ENCODE measurements around the gene NR3C1.
A peak's percentile ranks its signal among the peaks of the same experiment; 100 is the strongest.

The NR3C1 gene

GRCh38 chr5:143234162-143234842, 169.2 kb downstream of the NR3C1 start:
- DNase-seq (ENCODE audit: low read depth in 2 of 2) = no peak

GRCh38 chr5:143233031-143233430, 170.5 kb downstream of the NR3C1 start:
- peak; percentile 77 to 78 for DNase-seq (ENCODE audit: low read depth in 2 of 2)

GRCh38 chr5:143231973-143232812, 171.3 kb downstream of the NR3C1 start:
- no peak for DNase-seq (ENCODE audit: low read depth in 2 of 2)

- DNase-seq (ENCODE audit: low read depth in 2 of 2) = no peak
These were observed 172.1 kb downstream of the NR3C1 start for GRCh38 chr5:143231416-143231815.

- DNase-seq (ENCODE audit: low read depth in 2 of 2) = no peak
These were observed 172.8 kb downstream of the NR3C1 start for GRCh38 chr5:143230676-143230996.

DNA sequence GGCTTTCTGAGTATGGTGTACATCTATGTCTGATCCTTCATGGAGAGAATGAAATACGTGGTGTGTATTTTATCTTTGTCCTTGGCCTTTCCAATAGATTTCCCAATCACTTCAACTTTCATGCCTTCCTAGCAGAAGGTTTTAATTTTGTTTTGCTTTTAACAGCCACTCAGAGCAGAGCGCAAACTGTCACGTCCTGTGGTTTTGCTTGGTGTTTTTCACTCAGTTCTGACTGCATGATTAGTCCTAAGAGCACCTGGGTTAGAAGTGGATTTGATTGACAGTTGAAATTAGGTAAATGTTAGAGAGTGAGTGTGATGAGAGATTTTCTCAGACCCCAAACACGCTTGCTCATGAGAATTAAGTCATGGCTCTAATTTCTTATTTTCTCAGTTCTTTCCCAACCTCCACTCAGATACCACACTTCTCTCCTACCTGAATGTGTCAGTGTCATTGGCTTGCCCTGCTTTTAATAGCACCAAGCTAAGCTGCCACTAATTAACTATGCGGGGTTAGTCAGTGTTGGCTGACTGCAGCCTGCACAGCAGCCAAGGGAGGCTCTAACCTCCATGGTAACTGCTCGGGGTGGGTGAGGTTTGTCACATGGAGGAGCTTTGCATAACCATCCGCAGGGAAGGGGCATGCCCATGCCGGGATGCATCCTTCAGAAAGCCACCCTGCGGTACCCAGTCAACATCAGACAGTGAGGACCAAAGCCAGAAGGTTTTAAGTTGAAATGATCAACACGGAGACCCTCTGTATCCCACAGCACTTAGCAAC, 173.4 kb downstream of the NR3C1 start:
- DNase-seq (ENCODE audit: low read depth in 2 of 2) = peak; percentile 75 to 77

DNA sequence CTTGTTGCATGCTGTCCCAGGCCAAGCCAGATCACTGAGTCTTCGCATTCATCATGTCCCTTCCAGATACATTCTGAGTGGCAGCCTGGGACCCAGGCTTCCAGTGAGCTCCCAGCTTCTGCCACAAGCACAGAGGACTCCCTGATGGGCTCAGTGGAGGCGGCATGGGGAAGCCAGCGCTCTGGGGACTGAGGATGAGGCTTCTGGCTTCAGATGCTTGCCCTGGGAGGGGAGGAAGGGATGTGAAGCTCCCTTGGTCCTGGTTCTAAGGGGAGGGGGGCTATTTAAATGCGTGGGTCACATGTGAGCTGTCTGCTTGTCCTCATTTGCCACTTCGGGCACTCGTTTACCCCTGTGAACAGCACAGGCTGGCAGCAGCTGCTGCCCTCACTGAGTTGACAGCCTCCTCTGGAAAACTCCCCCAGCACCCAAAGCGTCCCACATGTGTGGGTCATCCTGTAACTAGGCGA, 174.0 kb downstream of the NR3C1 start:
- no peak for DNase-seq (ENCODE audit: low read depth in 2 of 2)

DNA sequence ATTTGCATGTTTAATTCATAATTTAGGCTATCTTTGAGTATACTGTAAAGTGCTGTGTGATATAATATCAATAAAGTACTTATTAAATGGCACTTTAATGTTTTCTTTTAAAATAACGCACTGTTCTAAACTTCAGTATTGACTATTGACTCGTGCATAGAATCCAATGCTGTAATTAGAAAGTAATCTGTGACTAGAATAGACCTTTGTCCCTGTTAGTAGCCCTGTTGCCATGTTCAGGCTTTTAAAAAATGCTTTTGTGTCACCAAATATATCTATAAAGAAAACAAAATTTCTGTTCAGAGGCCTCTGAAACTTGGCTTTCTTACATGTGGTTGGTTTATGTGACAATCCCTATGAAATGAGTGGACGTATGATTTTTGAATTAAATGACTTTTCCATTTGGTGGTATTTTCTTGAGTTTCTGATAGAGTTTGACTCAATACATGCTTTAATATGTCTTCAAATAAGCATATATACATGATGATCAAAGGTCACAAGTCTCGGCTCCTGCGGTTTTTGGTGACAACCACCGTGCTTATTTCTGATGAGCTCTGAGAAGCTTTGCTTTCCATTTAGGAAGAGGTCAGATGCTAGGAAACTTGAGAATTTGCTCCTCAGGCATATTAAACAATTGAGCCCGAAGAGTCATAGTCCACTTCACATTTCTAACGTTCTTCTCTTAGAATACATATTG, 174.7 kb downstream of the NR3C1 start:
- DNase-seq (ENCODE audit: low read depth in 2 of 2) = no peak
